SJCRH30 (cell line): ENCODE results near the gene SMG7. TPM values are rescaled to one million over a fixed set of nuclear protein-coding genes. Genes with fewer than 3 reads are reported as not detected.

Experiments used
- DNase-seq, 2 experiments: peaks; one replicate each; pipeline ENCODE4 v3.0.0-alpha.2; 2015 to 2020
- H3K27ac ChIP-seq: fragments of 250-450 bp; sonication (Bioruptor Pico); 2 replicates; pipeline ENCODE4 v1.5.1; 2020; ENCODE audit warnings: mild to moderate bottlenecking, moderate library complexity
- H3K27me3 ChIP-seq: fragments of 250-450 bp; sonication (Bioruptor Pico); 2 replicates; pipeline ENCODE4 v1.5.1; 2020; ENCODE audit warnings: mild to moderate bottlenecking, moderate library complexity
- H3K36me3 ChIP-seq: fragments of 250-450 bp; sonication (Bioruptor Pico); 2 replicates; pipeline ENCODE4 v1.5.1; 2020; ENCODE audit warnings: mild to moderate bottlenecking, moderate library complexity
- H3K4me1 ChIP-seq: fragments of 250-450 bp; sonication (Bioruptor Pico); 2 replicates; pipeline ENCODE4 v1.5.1; 2020; ENCODE audit warnings: mild to moderate bottlenecking, moderate library complexity
- H3K4me3 ChIP-seq: fragments of 250-450 bp; sonication (Bioruptor Pico); 2 replicates; pipeline ENCODE4 v1.5.1; 2020; ENCODE audit warnings: mild to moderate bottlenecking, moderate library complexity
- H3K9me3 ChIP-seq: fragments of 250-450 bp; sonication (Bioruptor Pico); replicated peaks from 2 replicates; pipeline ENCODE4 v1.5.1; 2020; ENCODE audit warnings: mild to moderate bottlenecking, moderate library complexity
- total RNA-seq: library from RNA; depleted of rRNA; stranded (reverse); fragments of >200 nt; shearing (Covaris generic); gene quantifications from 2 replicates; pipeline ENCODE4 v1.2.3, GENCODE V29; 2014

Gene SMG7
- total RNA-seq, 1 experiment from 2014 or later = 19.1 TPM

GRCh38 chr1:183551924-183552323 lies 79.6 kb downstream of the SMG7 start:
- H3K27ac ChIP-seq = no peak overlapping the region
- H3K4me3 ChIP-seq = no peak overlapping the region
- H3K4me1 ChIP-seq = peaks cover 8% of the 10 kb centered on the region
- H3K9me3 ChIP-seq = no peaks in the 10 kb centered on the region
- no peaks in the 10 kb centered on the region for H3K27me3 ChIP-seq
- H3K36me3 ChIP-seq = peaks cover 31% of the 10 kb centered on the region
- no peak for DNase-seq

GRCh38 chr1:183552441-183552840 lies 80.1 kb downstream of the SMG7 start:
- no peak for DNase-seq
- Histone ChIP-seq H3K9me3 (no peaks in the 10 kb centered on the region), H3K4me3 (no peak overlapping the region), H3K27ac (no peak overlapping the region), H3K36me3 (peaks cover 30% of the 10 kb centered on the region), H3K27me3 (no peaks in the 10 kb centered on the region), H3K4me1 (peaks cover 8% of the 10 kb centered on the region)

DNA sequence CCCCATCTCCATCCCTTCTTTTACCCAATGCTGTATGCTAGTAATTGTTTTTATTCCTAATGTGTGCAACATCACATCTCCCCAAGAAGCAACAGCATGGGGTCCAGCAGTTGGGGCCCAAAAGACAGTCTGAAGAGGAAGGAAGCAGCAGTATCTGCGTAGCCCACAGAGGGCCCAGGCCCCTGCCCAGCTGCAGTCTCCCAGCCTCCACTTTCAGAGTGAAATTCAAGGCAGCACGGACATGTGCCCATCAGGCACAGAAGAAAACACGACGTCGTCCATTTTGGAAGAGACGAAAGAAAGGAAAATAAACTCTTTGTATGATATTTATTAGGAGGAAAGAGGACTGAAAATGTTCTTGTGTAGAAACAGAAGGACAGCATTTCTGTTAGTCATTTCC lies 80.6 kb downstream of the SMG7 start:
- no peak overlapping the region for H3K27ac ChIP-seq
- no peaks in the 10 kb centered on the region for H3K27me3 ChIP-seq
- H3K36me3 ChIP-seq = peaks cover 27% of the 10 kb centered on the region
- no peak for DNase-seq
- no peak overlapping the region for H3K4me3 ChIP-seq
- peaks cover 5% of the 10 kb centered on the region for H3K4me1 ChIP-seq
- H3K9me3 ChIP-seq = no peaks in the 10 kb centered on the region

DNA sequence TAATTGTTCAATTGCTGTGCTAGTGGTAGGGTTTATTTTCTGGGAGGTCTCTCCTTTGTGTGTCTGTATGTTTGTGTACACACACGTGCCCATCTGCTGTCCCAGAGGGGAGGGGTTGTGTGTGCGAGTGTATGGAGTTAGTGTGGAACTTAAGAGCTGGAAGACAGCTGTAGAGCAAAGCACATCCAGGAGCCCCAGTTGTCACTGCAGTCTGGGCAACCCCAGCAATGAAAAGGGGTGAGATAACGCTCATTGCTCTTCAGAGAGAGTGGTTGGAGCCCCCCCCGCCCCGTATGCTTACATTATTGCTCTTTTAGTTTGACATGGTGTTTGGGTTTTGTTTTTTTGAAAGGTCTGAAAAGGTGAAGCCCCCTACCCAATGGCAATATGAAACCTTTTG lies 81.0 kb downstream of the SMG7 start:
- Histone ChIP-seq H3K4me1 (peaks cover 3% of the 10 kb centered on the region; the same call in 1 of the 2 replicates), H3K27ac (no peak overlapping the region), H3K9me3 (no peaks in the 10 kb centered on the region), H3K36me3 (peaks cover 26% of the 10 kb centered on the region), H3K27me3 (no peaks in the 10 kb centered on the region), H3K4me3 (no peak overlapping the region)
- DNase-seq = no peak

- H3K36me3 ChIP-seq = peaks cover 26% of the 10 kb centered on the region
These were observed 81.5 kb downstream of the SMG7 start for GRCh38 chr1:183553764-183554163.

GRCh38 chr1:183554577-183554976 lies 82.3 kb downstream of the SMG7 start:
- no peaks in the 10 kb centered on the region for H3K27me3 ChIP-seq
- no peak overlapping the region for H3K27ac ChIP-seq
- DNase-seq = no peak
- H3K36me3 ChIP-seq = peaks cover 20% of the 10 kb centered on the region
- no peak overlapping the region for H3K4me3 ChIP-seq
- no peaks in the 10 kb centered on the region for H3K9me3 ChIP-seq
- H3K4me1 ChIP-seq = no peaks in the 10 kb centered on the region

More at GRCh38 chr1:183553764-183554163, 81.5 kb downstream of the SMG7 start:
- no peak overlapping the region for H3K4me3 ChIP-seq
- H3K27me3 ChIP-seq = no peaks in the 10 kb centered on the region
- H3K27ac ChIP-seq = no peak overlapping the region
- no peaks in the 10 kb centered on the region for H3K4me1 ChIP-seq
- DNase-seq = no peak
- H3K9me3 ChIP-seq = no peaks in the 10 kb centered on the region

DNA sequence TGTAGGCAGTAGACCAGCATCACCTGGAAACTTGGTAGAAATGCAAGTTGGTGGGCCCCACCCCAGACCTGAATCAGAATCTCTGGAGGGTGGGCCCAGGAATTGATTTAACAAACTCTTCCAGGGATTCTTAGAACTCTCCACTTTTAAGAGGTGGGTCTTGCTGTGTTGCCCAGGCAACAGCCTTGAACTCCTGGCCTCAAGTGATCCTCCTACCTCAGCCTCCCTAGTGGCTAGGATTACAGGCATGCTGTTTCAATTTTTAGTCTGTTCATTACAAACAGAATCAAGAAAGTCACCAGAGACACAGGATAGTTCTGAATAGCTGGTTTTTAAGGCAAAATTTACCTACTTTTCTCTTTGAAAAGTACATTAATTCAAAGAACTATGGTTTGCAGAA lies 86.8 kb downstream of the SMG7 start:
- Histone ChIP-seq H3K36me3 (no peaks in the 10 kb centered on the region), H3K4me1 (no peaks in the 10 kb centered on the region), H3K4me3 (no peak overlapping the region), H3K27me3 (no peaks in the 10 kb centered on the region), H3K27ac (no peak overlapping the region), H3K9me3 (no peaks in the 10 kb centered on the region)
- DNase-seq = no peak

GRCh38 chr1:183562701-183563100 lies 90.4 kb downstream of the SMG7 start:
- no peak for DNase-seq
- Histone ChIP-seq H3K9me3 (no peaks in the 10 kb centered on the region), H3K4me3 (no peak overlapping the region), H3K27ac (no peak overlapping the region), H3K27me3 (no peaks in the 10 kb centered on the region), H3K4me1 (peaks cover 2% of the 10 kb centered on the region; the same call in 1 of the 2 replicates), H3K36me3 (no peaks in the 10 kb centered on the region)

DNA sequence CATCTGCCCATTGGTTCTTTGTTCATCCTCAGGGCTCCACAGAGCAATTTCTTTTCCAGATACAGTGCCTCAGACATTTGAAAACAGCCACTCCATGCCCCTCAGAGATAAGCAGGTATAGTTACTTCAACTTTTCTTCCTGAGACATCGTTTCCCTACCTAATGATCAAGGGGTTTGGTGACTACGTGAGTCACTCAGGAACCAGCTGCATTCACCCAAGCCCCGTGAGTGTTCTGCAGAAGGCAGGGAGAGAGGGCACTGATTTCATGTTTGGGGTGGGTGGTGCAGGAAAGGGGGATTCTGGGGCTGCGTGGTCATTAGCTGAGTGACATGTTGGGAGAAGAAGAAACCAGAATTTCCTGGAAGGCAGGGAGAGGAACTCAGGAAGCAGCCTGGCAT lies 93.0 kb downstream of the SMG7 start:
- no peak overlapping the region for H3K4me3 ChIP-seq
- H3K27ac ChIP-seq = no peak overlapping the region
- no peaks in the 10 kb centered on the region for H3K36me3 ChIP-seq
- peaks cover 7% of the 10 kb centered on the region; the same call in 1 of the 2 replicates for H3K4me1 ChIP-seq
- H3K9me3 ChIP-seq = no peaks in the 10 kb centered on the region
- H3K27me3 ChIP-seq = no peaks in the 10 kb centered on the region
- DNase-seq = no peak

GRCh38 chr1:183566026-183566425 lies 93.7 kb downstream of the SMG7 start:
- no peaks in the 10 kb centered on the region for H3K36me3 ChIP-seq
- peaks cover 7% of the 10 kb centered on the region; the same call in 1 of the 2 replicates for H3K4me1 ChIP-seq
- H3K9me3 ChIP-seq = no peaks in the 10 kb centered on the region
- H3K27me3 ChIP-seq = no peaks in the 10 kb centered on the region
- no peak overlapping the region for H3K4me3 ChIP-seq
- H3K27ac ChIP-seq = no peak overlapping the region
- DNase-seq = no peak

GRCh38 chr1:183567584-183567983 lies 95.3 kb downstream of the SMG7 start:
- Histone ChIP-seq H3K9me3 (no peaks in the 10 kb centered on the region), H3K27ac (no peak overlapping the region), H3K4me3 (no peak overlapping the region), H3K36me3 (no peaks in the 10 kb centered on the region), H3K27me3 (no peaks in the 10 kb centered on the region), H3K4me1 (peaks cover 7% of the 10 kb centered on the region; the same call in 1 of the 2 replicates)
- DNase-seq = peak in 1 of 2 experiments; percentile 18

DNA sequence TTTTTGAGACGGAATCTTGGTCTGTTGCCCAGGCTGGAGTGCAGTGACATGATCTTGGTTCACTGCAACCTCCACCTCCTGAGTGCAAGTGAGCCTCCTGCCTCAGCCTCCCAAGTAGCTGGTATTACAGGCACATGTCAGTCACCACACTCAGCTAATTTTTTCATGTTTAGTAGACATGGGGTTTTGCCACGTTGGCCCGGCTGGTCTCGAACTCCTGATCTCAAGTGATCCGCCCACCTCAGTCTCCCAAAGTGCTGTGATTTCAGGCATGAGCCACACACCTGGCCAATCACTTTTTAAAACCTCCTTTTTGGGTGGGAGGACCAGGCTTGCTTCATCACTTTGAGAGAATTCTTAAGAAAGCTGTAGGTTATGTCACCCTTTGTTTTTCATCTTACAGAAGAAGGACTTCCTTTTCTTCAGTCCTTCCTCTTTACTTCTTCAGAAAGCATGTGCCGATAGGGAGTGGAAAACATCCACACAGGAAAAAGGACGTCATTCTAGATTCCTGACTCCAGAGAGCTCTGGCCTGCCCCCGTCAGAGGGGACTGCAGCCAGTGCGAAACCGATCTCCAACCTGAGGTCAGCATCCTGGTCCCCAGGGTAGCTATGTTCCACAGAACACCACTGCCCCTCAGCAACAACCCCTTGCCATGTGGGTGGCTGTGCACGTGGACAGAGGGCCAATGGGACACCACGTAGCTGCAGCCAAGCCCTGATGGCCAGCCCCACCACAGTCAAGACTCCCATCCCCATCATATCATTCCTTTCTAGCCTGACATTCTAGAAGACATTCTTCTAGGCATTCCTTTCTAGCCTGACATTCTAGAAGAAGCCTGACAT lies 96.1 kb downstream of the SMG7 start:
- no peak overlapping the region for H3K4me3 ChIP-seq
- no peak for DNase-seq
- H3K4me1 ChIP-seq = peaks cover 7% of the 10 kb centered on the region; the same call in 1 of the 2 replicates
- no peaks in the 10 kb centered on the region for H3K36me3 ChIP-seq
- H3K27ac ChIP-seq = no peak overlapping the region; the same call in 1 of the 2 replicates
- H3K9me3 ChIP-seq = no peaks in the 10 kb centered on the region
- H3K27me3 ChIP-seq = no peaks in the 10 kb centered on the region

DNA sequence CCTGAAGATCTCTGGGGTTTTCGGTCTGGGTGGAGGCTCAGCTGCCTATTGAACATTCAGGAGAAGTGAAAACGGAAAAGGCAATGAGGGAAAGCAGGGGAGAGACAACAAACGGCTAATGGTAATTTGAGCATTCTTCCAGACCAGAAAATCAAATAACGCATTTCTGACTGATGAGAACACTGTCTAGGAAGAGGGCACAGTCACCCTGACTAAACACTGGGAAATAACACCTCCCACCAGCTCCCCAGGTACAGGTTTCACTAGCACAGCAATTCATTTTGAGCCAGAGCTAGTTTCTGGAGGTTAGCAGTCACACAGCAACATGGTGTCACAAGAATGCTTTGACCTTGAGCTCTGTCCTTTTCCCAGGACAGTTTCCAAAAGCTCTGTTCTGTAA lies 96.8 kb downstream of the SMG7 start:
- Histone ChIP-seq H3K9me3 (no peaks in the 10 kb centered on the region), H3K36me3 (no peaks in the 10 kb centered on the region), H3K27ac (no peak overlapping the region; the same call in 1 of the 2 replicates), H3K4me3 (no peak overlapping the region), H3K4me1 (peaks cover 7% of the 10 kb centered on the region; the same call in 1 of the 2 replicates), H3K27me3 (no peaks in the 10 kb centered on the region)
- peak in 1 of 2 experiments; percentile 10 for DNase-seq

- no peaks in the 10 kb centered on the region for H3K36me3 ChIP-seq
- DNase-seq = no peak
- H3K4me3 ChIP-seq = no peak overlapping the region
- H3K27ac ChIP-seq = no peak overlapping the region
- H3K4me1 ChIP-seq = peaks cover 7% of the 10 kb centered on the region; the same call in 1 of the 2 replicates
- H3K27me3 ChIP-seq = no peaks in the 10 kb centered on the region
- no peaks in the 10 kb centered on the region for H3K9me3 ChIP-seq
These were observed 97.5 kb downstream of the SMG7 start for GRCh38 chr1:183569801-183570200.

GRCh38 chr1:183570451-183570850 lies 98.2 kb downstream of the SMG7 start:
- H3K27me3 ChIP-seq = no peaks in the 10 kb centered on the region
- H3K36me3 ChIP-seq = no peaks in the 10 kb centered on the region
- no peak overlapping the region for H3K27ac ChIP-seq
- no peaks in the 10 kb centered on the region for H3K9me3 ChIP-seq
- H3K4me1 ChIP-seq = peaks cover 7% of the 10 kb centered on the region; the same call in 1 of the 2 replicates
- H3K4me3 ChIP-seq = no peak overlapping the region
- no peak for DNase-seq
